GM23248 (cell line): ENCODE results near the gene LRRIQ1. TPM values are rescaled to one million over a fixed set of nuclear protein-coding genes. Genes with fewer than 3 reads are reported as not detected.
A peak's percentile ranks its signal among the peaks of the same experiment; 100 is the strongest.

ENCODE experiments used
- DNase-seq: peaks from one replicate; pipeline ENCODE4 v3.0.0-alpha.2; 2015
- H2AFZ ChIP-seq: fragments of 200-600 bp; sonication (generic); 2 replicates; pipeline ENCODE4 v1.6.1; 2016; ENCODE audit warnings: antibody characterized with exemption
- H3F3A ChIP-seq: fragments of 200-600 bp; sonication (generic); 2 replicates; pipeline ENCODE4 v1.6.1; 2016; ENCODE audit warnings: mild to moderate bottlenecking, antibody characterized with exemption, mixed run types; ENCODE audit not compliant: insufficient read depth
- H3K27ac ChIP-seq: fragments of 200-600 bp; sonication (generic); 2 replicates; pipeline ENCODE4 v1.5.1; 2016; ENCODE audit warnings: mild to moderate bottlenecking
- H3K27me3 ChIP-seq: fragments of 200-600 bp; sonication (generic); replicated peaks from 2 replicates; pipeline ENCODE4 v1.6.1; 2016; ENCODE audit warnings: mild to moderate bottlenecking; ENCODE audit not compliant: insufficient read depth
- H3K36me3 ChIP-seq: fragments of 200-600 bp; sonication (generic); 2 replicates; pipeline ENCODE4 v1.6.1; 2016; ENCODE audit warnings: low read depth, mild to moderate bottlenecking
- H3K4me1 ChIP-seq: fragments of 200-600 bp; sonication (generic); 2 replicates; pipeline ENCODE4 v1.6.1; 2016; ENCODE audit warnings: mild to moderate bottlenecking; ENCODE audit not compliant: insufficient read depth
- H3K4me2 ChIP-seq: fragments of 200-600 bp; sonication (generic); one replicate; pipeline ENCODE4 v1.6.1; 2016; ENCODE audit warnings: mild to moderate bottlenecking; ENCODE audit not compliant: unreplicated experiment
- H3K4me3 ChIP-seq: fragments of 200-600 bp; sonication (generic); 2 replicates; pipeline ENCODE4 v1.5.1; 2016; ENCODE audit warnings: mild to moderate bottlenecking
- H3K79me2 ChIP-seq: fragments of 200-600 bp; sonication (generic); 2 replicates; pipeline ENCODE4 v1.6.1; 2016; ENCODE audit warnings: mild to moderate bottlenecking; ENCODE audit not compliant: insufficient read depth
- H3K9ac ChIP-seq: fragments of 200-600 bp; sonication (generic); 2 replicates; pipeline ENCODE4 v1.6.1; 2016; ENCODE audit warnings: mild to moderate bottlenecking
- H3K9me2 ChIP-seq: fragments of 200-600 bp; sonication (generic); 2 replicates; pipeline ENCODE4 v1.6.1; 2016; ENCODE audit warnings: mixed run types, mild to moderate bottlenecking, moderate library complexity; ENCODE audit not compliant: insufficient read depth
- H3K9me3 ChIP-seq: fragments of 200-600 bp; sonication (generic); one replicate; pipeline ENCODE4 v1.6.1; 2017; ENCODE audit warnings: low read depth
- H4K20me1 ChIP-seq: fragments of 200-600 bp; sonication (generic); 2 replicates; pipeline ENCODE4 v1.6.0; 2016; ENCODE audit not compliant: insufficient read depth
- EZH2 ChIP-seq: fragments of 200-600 bp; sonication (generic); IDR thresholded peaks from 2 replicates; pipeline ENCODE4 v1.6.1; 2018; ENCODE audit warnings: antibody characterized with exemption, mild to moderate bottlenecking; ENCODE audit not compliant: insufficient read depth, poor library complexity, severe bottlenecking
- EZH2phosphoT487 ChIP-seq: fragments of 200-600 bp; sonication (generic); IDR thresholded peaks from 2 replicates; pipeline ENCODE4 v1.6.1; 2018; ENCODE audit warnings: antibody characterized with exemption, moderate library complexity, mild to moderate bottlenecking, low read depth; ENCODE audit not compliant: insufficient read depth
- WGBS, 2 experiments: methylation state at CpG; one replicate each; pipeline ENCODE4 v1.1.6; 2015 to 2017; ENCODE audit warnings: low lambda C conversion rate in 2 of 2, low coverage in 1 of 2; ENCODE audit errors: missing lambda C conversion rate in 2 of 2; 5-methylcytosine and 5-hydroxymethylcytosine counted together
- in situ Hi-C: fragments of 300-500 bp; cut with MboI; formaldehyde crosslinking; loops from 2 replicates; pipeline ENCODE4 v1.15.0; 2020
- polyA plus RNA-seq: library from polyadenylated mRNA; unstranded; fragments of >200 nt; fragmentation: Nextera tagmentation; extraction: Ambion mirVana; gene quantifications from 2 replicates; pipeline ENCODE4 v1.2.1, GENCODE V29; 2016
- total RNA-seq: library from RNA; depleted of rRNA; stranded (reverse); fragments of >200 nt; shearing (Covaris generic); gene quantifications from 2 replicates; pipeline ENCODE4 v1.2.3, GENCODE V29; 2014

Gene LRRIQ1
- total and polyA plus RNA-seq, 2 experiments from 2014 or later, result 0.11 to 0.88 TPM

DNA sequence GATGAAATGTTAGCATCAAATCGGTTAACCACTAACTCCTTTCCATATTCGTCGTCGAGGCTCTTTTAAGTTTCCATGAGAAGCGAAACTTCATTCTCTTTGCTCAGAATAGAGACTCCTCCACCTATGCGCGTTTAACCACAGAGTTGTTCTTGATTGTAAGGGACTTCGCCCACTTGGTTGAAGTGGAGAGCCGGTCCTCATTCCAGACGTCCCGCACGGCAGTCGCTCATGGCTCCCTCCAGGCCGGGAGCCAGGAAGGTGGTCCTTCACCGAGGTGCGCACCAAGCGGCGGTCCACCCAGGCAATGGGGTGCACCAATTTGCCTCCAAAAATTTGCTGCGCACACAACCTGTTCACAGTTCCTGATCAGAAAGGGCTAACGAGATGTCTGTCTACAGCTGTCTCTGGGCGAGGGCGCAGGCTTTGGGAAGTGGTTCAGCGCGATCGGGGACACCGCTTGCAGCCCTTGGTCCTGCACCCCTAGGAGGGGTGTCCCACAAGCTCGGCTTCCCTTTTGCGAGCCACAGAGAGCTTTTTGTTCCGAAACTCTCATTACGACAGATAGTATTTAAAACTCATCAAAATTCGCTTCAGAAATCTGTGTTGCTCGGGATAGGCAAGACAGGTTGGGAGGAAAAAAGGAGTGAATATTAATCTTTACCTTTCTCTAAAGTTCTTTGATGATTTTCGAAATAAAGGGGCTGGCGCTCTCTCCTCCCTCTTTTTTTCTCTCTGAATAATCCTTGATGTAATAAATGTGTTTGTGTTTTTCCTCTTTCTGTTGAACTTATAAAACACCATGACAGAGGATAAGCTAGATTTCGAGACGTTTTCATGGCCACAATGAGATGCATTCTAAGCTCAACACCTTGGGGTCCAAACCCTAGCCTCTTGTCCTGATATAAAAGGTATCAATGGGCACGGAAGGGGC lies 237.5 kb downstream of the LRRIQ1 start:
- Histone ChIP-seq H4K20me1 (no peaks in the 10 kb centered on the region), H3K9me3 (no peaks in the 10 kb centered on the region), H2AFZ (no peak overlapping the region), H3K36me3 (no peaks in the 10 kb centered on the region), H3K79me2 (no peaks in the 10 kb centered on the region), H3K27me3 (peaks cover 69% of the 10 kb centered on the region), H3K9me2 (no peaks in the 10 kb centered on the region), H3K4me3 (no peak overlapping the region), H3K27ac (no peak overlapping the region), H3K4me1 (no peaks in the 10 kb centered on the region), H3K4me2 (peak overlapping the region; percentile 16), H3K9ac (no peak overlapping the region), H3F3A (no peaks in the 10 kb centered on the region)
- no peak for TF ChIP-seq EZH2phosphoT487
- in situ Hi-C loops, result no loop called here
- 8 to 10% methylated on average over 37 of the region's 37 CpGs for WGBS, 2 experiments
- peak; percentile 20 for DNase-seq

DNA sequence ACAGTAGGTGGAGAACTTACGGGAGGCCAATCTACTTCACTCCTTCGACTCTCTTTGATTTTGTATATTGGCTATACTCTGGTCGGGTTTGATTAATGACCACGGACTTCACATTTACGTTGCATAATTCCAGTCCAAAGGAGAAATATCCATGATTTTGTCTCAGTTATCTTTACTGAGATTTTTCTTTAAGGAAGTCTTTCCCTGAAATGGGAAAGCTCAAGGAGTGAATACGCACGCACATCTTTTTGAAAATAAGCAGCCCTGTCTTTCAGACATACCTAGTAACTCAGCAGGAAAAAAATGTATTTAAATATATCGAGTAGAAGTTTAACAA lies 238.1 kb downstream of the LRRIQ1 start:
- in situ Hi-C loops, result no loop called here
- Histone ChIP-seq H3K9ac (no peak overlapping the region), H3K9me2 (no peaks in the 10 kb centered on the region), H3K27me3 (peaks cover 75% of the 10 kb centered on the region), H2AFZ (no peak overlapping the region), H3K27ac (no peak overlapping the region), H3K79me2 (no peaks in the 10 kb centered on the region), H3K4me2 (no peak overlapping the region), H4K20me1 (no peaks in the 10 kb centered on the region), H3F3A (no peaks in the 10 kb centered on the region), H3K4me1 (no peaks in the 10 kb centered on the region), H3K36me3 (no peaks in the 10 kb centered on the region), H3K4me3 (no peak overlapping the region), H3K9me3 (no peaks in the 10 kb centered on the region)
- no peak for DNase-seq
- TF ChIP-seq EZH2 (no peak), EZH2phosphoT487 (no peak)
- WGBS, 2 experiments, result 21 to 25% methylated on average over 8 of the region's 8 CpGs

DNA sequence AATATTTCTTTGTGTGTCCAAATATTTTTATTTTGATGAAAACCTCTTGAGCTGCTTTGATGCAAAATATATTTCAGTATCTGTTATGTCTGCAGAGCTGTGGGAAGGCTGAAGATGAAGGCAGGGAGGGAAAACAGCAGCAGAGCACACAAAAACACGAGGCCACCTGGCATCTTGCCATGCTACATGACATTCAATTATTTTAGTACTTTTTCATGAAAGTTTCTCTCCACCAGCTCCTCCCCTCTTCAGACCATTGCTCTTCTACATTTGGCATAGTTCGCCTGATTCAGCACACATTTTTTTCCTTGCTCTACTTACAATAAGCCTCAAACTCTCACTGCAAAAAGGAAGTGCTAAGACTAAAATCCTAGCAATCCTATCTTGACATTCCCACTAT lies 239.2 kb downstream of the LRRIQ1 start:
- H4K20me1 ChIP-seq, result no peaks in the 10 kb centered on the region
- no peaks in the 10 kb centered on the region for H3K9me2 ChIP-seq
- H3K9me3 ChIP-seq, result no peaks in the 10 kb centered on the region
- no peaks in the 10 kb centered on the region for H3K4me1 ChIP-seq
- H3K79me2 ChIP-seq, result no peaks in the 10 kb centered on the region
- 6 to 9% methylated on average over 2 of the region's 2 CpGs for WGBS, 2 experiments
- no peak overlapping the region for H3K4me3 ChIP-seq
- no peak overlapping the region for H2AFZ ChIP-seq
- no peak overlapping the region for H3K4me2 ChIP-seq
- no peak overlapping the region for H3K9ac ChIP-seq
- H3K27me3 ChIP-seq, result peaks cover 81% of the 10 kb centered on the region
- no peaks in the 10 kb centered on the region for H3K36me3 ChIP-seq
- in situ Hi-C loops, result no loop called here
- DNase-seq, result no peak
- no peak overlapping the region for H3K27ac ChIP-seq
- H3F3A ChIP-seq, result no peaks in the 10 kb centered on the region
- no peak for TF ChIP-seq EZH2
- no peak for TF ChIP-seq EZH2phosphoT487

DNA sequence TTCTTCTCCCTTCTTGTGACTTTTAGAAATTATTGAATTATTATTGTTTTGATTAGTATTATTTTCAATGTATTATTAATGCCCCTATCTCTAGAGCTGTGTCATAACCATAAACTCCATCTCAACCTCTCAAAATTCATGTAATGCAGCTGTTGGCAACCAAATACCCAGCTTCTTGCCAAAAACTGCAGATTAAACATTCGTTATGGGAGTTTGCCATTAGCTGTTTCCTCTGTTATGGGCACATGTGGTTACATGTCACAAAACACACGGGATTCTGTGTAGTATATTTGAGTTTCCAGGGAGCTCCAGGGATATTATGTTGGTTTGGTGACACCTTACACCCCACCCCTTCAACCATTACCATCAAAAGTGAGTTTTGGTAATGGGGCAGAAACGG lies 241.0 kb downstream of the LRRIQ1 start:
- DNase-seq, result no peak
- no peak overlapping the region for H3K4me3 ChIP-seq
- H2AFZ ChIP-seq, result no peak overlapping the region
- no peak overlapping the region for H3K27ac ChIP-seq
- H3K4me1 ChIP-seq, result no peaks in the 10 kb centered on the region
- no peaks in the 10 kb centered on the region for H4K20me1 ChIP-seq
- H3K4me2 ChIP-seq, result no peak overlapping the region
- 11 to 14% methylated on average over 3 of the region's 3 CpGs for WGBS, 2 experiments
- H3F3A ChIP-seq, result no peaks in the 10 kb centered on the region
- in situ Hi-C loops, result no loop called here
- TF ChIP-seq EZH2phosphoT487 (no peak), EZH2 (no peak)
- no peaks in the 10 kb centered on the region for H3K9me3 ChIP-seq
- H3K27me3 ChIP-seq, result peaks cover 82% of the 10 kb centered on the region
- H3K9ac ChIP-seq, result no peak overlapping the region
- H3K79me2 ChIP-seq, result no peaks in the 10 kb centered on the region
- H3K9me2 ChIP-seq, result no peaks in the 10 kb centered on the region
- H3K36me3 ChIP-seq, result no peaks in the 10 kb centered on the region
